ENCODE data around the gene PRDM16. TPM values are rescaled to one million over a fixed set of nuclear protein-coding genes. Genes with fewer than 3 reads are reported as not detected.

PRDM16 gene
- total RNA-seq, 1 experiment from 2014 or later, result 0.04 TPM

GRCh38 chr1:3463891-3464648 is 395.1 kb downstream of the PRDM16 start:
- intact Hi-C loops (cut with micrococcal nuclease), result no loop called here

DNA sequence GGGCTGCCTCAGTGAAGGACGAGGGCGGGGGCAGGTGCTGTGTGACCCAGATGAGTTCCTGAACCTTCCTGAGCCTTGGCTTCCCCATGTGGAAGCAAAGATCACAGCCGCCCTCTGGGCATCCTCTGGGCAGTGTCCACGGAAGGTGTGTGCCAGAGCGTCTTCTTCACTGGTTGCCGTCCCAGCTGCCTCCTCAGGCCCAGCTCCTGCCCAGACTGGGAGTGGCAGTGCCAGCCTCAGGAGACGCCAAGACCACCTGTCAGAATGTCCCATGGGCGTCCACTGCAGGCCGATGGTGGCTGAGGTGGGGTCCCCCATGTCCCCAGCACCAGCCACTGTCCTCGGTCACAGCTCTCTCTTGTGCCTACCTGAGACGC is 395.6 kb downstream of the PRDM16 start:
- DNase-seq (no peak), ATAC-seq (no peak)
- ChIA-PET POLR2A (ENCODE audit: unreplicated experiment) (interaction anchor here (0.6 kb wide), 1 partner anchor 879 kb away, joined by 5 read pairs; no protein-coding TSS in a partner anchor), CTCF (no interaction called here)
- Histone ChIP-seq H4K20me1 (ENCODE audit: low read length) (no peaks in the 10 kb centered on the region), H2AFZ (ENCODE audit: low read length) (no peak overlapping the region), H3K4me1 (ENCODE audit: insufficient read depth, low read length) (peaks cover 16% of the 10 kb centered on the region), H3K79me2 (ENCODE audit: low read length) (peaks cover 7% of the 10 kb centered on the region; the same call in 1 of the 2 replicates), H3K4me2 (ENCODE audit: low read length) (no peak overlapping the region), H3K9me3 (ENCODE audit: low read length) (no peaks in the 10 kb centered on the region), H3K27me3 (ENCODE audit: low read length) (no peaks in the 10 kb centered on the region), H3K9me2 (replicated peaks; ENCODE audit: low read length) (no peaks in the 10 kb centered on the region), H3K4me3 (ENCODE audit: low read length) (no peak overlapping the region), H3K9ac (ENCODE audit: low read length) (no peak overlapping the region), H3K27ac (ENCODE audit: low read length) (no peak overlapping the region), H3F3A (ENCODE audit: low read length, unreplicated experiment) (no peaks in the 10 kb centered on the region), H3K36me3 (ENCODE audit: low read depth, low read length) (no peaks in the 10 kb centered on the region; the same call in 1 of the 2 replicates)
- intact Hi-C loops (cut with micrococcal nuclease), result no loop called here
- TF ChIP-seq CTCF (conservative IDR thresholded peaks at IDR 0.05; ENCODE audit: low read depth, low read length), result no peak
- no peak for TF ChIP-seq EZH2 (IDR thresholded peaks at IDR 0.05; ENCODE audit: low read length, unreplicated experiment)
- BruUV-seq (replicated peaks), result no TSS peak

More at GRCh38 chr1:3463891-3464648, 395.1 kb downstream of the PRDM16 start:
- Histone ChIP-seq H3K4me2 (ENCODE audit: low read length) (no peak overlapping the region), H3K36me3 (ENCODE audit: low read depth, low read length) (no peaks in the 10 kb centered on the region; the same call in 1 of the 2 replicates), H3K9ac (ENCODE audit: low read length) (no peak overlapping the region), H3K9me2 (replicated peaks; ENCODE audit: low read length) (no peaks in the 10 kb centered on the region), H3K9me3 (ENCODE audit: low read length) (no peaks in the 10 kb centered on the region), H2AFZ (ENCODE audit: low read length) (no peak overlapping the region), H4K20me1 (ENCODE audit: low read length) (no peaks in the 10 kb centered on the region), H3K27ac (ENCODE audit: low read length) (no peak overlapping the region), H3F3A (ENCODE audit: low read length, unreplicated experiment) (no peaks in the 10 kb centered on the region), H3K4me3 (ENCODE audit: low read length) (no peak overlapping the region), H3K4me1 (ENCODE audit: insufficient read depth, low read length) (peaks cover 20% of the 10 kb centered on the region), H3K79me2 (ENCODE audit: low read length) (peaks cover 7% of the 10 kb centered on the region; the same call in 1 of the 2 replicates), H3K27me3 (ENCODE audit: low read length) (no peaks in the 10 kb centered on the region)
- no peak for ATAC-seq
- BruUV-seq (replicated peaks), result no TSS peak
- no peak for DNase-seq
- ChIA-PET POLR2A (ENCODE audit: unreplicated experiment) (interaction anchor here (0.6 kb wide), 1 partner anchor 878 kb away, joined by 5 read pairs; no protein-coding TSS in a partner anchor), CTCF (no interaction called here)
- TF ChIP-seq EZH2 (IDR thresholded peaks at IDR 0.05; ENCODE audit: low read length, unreplicated experiment) (no peak), EZH2phosphoT487 (IDR thresholded peaks at IDR 0.05; ENCODE audit: borderline replicate concordance, low read length) (no peak), CTCF (conservative IDR thresholded peaks at IDR 0.05; ENCODE audit: low read depth, low read length) (no peak)
